ENCODE results near the gene CCHCR1. TPM values are rescaled to one million over a fixed set of nuclear protein-coding genes. Genes with fewer than 3 reads are reported as not detected.
"Not testable (repeated sequence)": the region's sequence is repeated elsewhere in the genome, so short reads cannot be mapped to it uniquely, and the experiment has no call there.

The CCHCR1 gene
- total RNA-seq, 1 donor from 2014 or later, result 50.5 TPM

DNA sequence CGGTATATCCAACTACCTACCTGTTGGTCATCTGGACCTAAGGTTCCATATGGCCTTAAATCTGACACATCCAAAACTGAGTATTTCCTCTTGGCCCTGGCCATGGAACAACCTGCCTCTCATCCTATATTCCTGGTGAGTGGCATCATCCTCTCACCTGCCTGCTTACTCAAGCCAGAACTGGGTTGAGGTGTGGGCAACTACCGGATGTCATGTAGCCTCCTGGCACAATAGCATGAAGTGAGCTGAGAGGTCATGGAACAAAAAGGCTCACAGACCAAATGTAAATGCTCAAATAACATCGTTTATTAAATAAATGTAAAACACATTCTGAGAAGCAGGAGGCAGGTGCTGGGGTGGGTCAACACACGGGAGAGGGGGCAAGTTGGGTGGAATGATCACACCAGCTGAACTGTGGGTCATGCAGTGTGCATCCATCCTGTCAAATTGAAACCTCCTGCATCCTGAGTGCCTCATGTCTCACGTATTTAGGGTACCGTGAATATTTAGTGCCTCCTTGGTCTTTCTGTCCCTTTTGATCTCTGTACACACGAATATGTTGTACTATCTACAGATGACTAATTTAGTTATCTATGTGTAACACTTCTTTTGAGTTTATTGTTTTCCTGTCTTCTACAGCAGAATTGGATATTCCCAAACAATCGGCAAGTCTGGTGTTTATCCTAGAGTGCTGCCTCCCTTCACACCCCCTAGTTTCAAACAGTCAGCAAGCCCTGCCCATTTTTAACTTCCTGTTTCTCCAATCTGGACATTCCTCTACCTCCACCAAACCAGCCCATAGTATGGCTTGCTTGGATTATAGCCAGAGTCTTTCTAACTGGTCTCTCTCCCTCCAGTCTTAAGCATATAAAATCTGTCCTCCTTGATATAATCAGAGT lies 20.8 kb upstream of the CCHCR1 start:
- H3K4me3 Mint-ChIP-seq (ENCODE audit: low read depth), result no peak overlapping the region
- no peak for DNase-seq (ENCODE audit: low spot score)
- H3K9me3 Mint-ChIP-seq, result no peaks in the 10 kb centered on the region
- intact Hi-C loops (cut with micrococcal nuclease), result no loop called here
- no peak overlapping the region for H3K27ac Mint-ChIP-seq
- H3K36me3 Mint-ChIP-seq (ENCODE audit: low read depth), result no peaks in the 10 kb centered on the region
- H3K27me3 Mint-ChIP-seq (ENCODE audit: low read depth), result no peaks in the 10 kb centered on the region
- peaks cover 9% of the 10 kb centered on the region for H3K4me1 Mint-ChIP-seq (ENCODE audit: low read depth)

DNA sequence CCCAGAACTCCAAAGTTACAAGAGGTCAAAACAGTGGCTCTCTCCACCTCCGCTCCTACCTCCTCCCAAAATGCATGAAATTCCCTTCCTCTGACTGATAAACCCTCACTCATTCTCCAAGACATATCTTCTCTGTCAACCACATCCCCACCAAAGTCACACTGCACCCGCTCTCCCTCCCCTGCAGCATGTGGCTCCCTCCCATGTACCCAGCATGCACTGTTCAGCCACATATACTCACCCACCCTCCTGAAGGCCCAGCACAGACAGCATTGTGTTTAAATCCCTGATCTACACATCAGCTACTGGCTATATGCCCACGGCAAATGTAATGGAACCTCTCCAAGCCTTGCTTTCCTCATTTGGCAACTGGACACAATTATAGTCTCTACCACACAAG lies 18.4 kb upstream of the CCHCR1 start:
- no peaks in the 10 kb centered on the region for H3K36me3 Mint-ChIP-seq (ENCODE audit: low read depth)
- DNase-seq (ENCODE audit: low spot score), result no peak
- no peaks in the 10 kb centered on the region for H3K9me3 Mint-ChIP-seq
- H3K4me1 Mint-ChIP-seq (ENCODE audit: low read depth), result peaks cover 9% of the 10 kb centered on the region
- no peaks in the 10 kb centered on the region for H3K27me3 Mint-ChIP-seq (ENCODE audit: low read depth)
- no peak overlapping the region for H3K4me3 Mint-ChIP-seq (ENCODE audit: low read depth)
- no peak overlapping the region for H3K27ac Mint-ChIP-seq
- intact Hi-C loops (cut with micrococcal nuclease), result no loop called here

DNA sequence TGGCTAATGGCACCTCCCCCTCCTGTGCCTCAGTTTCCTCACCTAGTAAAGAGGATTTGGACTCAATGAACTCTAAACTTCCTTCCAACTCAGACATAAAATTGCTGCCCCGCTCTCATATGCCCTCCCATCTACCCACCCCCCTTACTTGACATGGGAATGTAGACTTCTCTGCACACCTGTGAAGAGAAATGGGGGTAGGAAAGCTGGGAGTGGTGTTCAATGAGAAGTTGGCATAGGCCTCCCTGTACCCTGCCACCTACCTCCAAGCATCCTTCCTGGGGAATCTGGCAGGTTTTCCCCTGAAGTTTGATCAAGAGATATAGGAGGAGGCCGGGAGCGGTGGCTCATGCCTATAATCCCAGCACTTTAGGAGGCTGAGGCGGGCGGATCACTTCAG lies 16.8 kb upstream of the CCHCR1 start:
- Mint-ChIP-seq H3K4me1 (ENCODE audit: low read depth) (peaks cover 9% of the 10 kb centered on the region), H3K27ac (no peak overlapping the region), H3K36me3 (ENCODE audit: low read depth) (no peaks in the 10 kb centered on the region), H3K9me3 (no peaks in the 10 kb centered on the region), H3K4me3 (ENCODE audit: low read depth) (no peak overlapping the region), H3K27me3 (ENCODE audit: low read depth) (no peaks in the 10 kb centered on the region)
- no peak for DNase-seq (ENCODE audit: low spot score)
- intact Hi-C loops (cut with micrococcal nuclease), result no loop called here

DNA sequence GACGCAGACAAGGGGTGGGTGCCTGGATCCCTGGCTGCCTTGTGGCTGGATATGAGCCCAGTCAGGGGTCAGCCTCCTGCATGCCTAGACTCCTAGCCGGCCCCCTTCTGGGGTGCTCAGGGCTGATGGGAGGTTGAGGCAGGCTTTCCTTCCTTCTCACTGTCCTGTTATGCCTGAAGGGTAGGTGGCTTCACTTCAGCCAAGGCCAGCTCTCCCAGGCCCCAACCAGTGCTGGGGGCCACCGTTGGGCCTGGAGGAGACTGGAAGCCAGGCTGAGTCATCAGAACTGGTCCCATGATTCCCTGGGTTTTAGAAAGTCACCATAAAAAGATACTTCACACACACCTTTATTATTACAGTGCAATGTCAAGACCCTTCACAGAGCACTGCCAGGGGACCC lies 15.8 kb upstream of the CCHCR1 start:
- H3K9me3 Mint-ChIP-seq, result no peaks in the 10 kb centered on the region
- no peak overlapping the region for H3K27ac Mint-ChIP-seq
- peaks cover 3% of the 10 kb centered on the region for H3K4me1 Mint-ChIP-seq (ENCODE audit: low read depth)
- intact Hi-C loops (cut with micrococcal nuclease), result no loop called here
- no peak for DNase-seq (ENCODE audit: low spot score)
- no peak overlapping the region for H3K4me3 Mint-ChIP-seq (ENCODE audit: low read depth)
- no peaks in the 10 kb centered on the region for H3K27me3 Mint-ChIP-seq (ENCODE audit: low read depth)
- no peaks in the 10 kb centered on the region for H3K36me3 Mint-ChIP-seq (ENCODE audit: low read depth)

DNA sequence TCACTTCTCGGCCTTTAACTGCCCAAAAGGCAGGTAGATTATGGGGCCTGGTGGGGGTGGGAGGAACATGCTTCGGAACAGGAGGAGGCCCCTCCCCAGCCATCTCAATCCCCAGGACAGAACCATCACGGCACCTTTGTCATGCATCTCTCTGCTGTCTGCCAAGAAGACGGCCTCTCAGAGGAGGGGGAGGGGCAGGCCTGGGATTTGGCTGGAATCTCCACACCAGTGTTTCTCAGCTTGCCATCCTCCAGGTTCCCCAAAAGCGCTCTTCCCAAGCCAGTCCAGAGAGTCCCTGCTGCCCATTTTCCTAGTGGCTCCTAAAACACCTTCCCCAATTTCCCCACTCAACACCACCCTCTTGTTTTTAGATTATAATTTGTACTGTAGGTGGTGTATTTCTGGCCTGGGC lies 15.4 kb upstream of the CCHCR1 start:
- peaks cover 3% of the 10 kb centered on the region for H3K4me1 Mint-ChIP-seq (ENCODE audit: low read depth)
- intact Hi-C loops (cut with micrococcal nuclease), result no loop called here
- H3K4me3 Mint-ChIP-seq (ENCODE audit: low read depth), result no peak overlapping the region
- H3K36me3 Mint-ChIP-seq (ENCODE audit: low read depth), result no peaks in the 10 kb centered on the region
- no peak for DNase-seq (ENCODE audit: low spot score)
- no peak overlapping the region for H3K27ac Mint-ChIP-seq
- no peaks in the 10 kb centered on the region for H3K27me3 Mint-ChIP-seq (ENCODE audit: low read depth)
- H3K9me3 Mint-ChIP-seq, result no peaks in the 10 kb centered on the region

DNA sequence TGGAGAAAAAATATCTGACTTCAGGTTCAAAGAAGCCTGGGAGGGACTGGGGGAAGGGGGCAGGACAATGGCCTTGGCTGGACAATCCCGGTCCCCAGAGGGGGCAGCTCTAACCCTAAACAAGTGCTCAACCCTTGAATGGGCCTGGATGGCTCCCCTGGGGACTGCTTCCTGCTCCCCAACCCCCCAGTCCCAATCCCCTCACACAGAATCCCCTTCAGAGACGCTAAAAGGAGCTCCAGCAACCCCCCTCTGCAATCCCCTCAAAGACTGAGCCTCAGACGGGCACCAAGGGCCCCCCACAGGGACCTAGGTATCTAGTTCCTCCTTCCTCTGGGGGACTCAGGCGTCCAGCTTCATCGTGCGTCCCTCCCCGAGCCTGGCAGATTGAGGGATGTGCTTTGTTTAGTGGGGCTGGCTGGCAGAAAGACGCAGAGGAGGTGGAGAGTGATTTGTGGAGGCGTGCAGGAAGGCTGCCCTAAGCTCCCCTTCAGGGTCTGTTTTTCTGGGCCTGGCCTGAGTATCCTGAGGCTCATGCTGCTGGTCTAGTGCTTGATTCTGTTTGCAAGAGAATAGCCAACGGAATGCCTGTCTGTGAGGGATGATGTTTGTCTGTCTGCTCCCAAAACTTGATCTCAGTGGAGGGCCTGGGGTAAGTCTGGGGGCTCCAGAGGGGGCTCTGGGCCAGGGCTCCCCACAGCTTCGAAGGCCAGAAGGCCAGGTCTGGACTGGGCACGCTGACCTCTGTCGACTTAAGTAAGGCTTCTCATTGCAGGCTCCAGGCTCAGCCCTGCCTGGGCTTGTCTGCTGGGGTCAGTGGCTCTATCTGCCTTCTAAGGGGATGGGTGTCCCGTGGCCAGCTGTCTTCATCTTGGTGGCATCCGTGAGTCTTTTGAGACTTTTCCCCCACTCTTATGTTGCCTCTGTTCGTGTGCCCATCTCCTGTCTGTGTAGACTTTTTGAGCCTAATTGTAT lies 14.6 kb upstream of the CCHCR1 start:
- Mint-ChIP-seq H3K9me3 (no peaks in the 10 kb centered on the region), H3K27ac (no peak overlapping the region), H3K4me1 (ENCODE audit: low read depth) (peaks cover 3% of the 10 kb centered on the region), H3K27me3 (ENCODE audit: low read depth) (no peaks in the 10 kb centered on the region), H3K36me3 (ENCODE audit: low read depth) (no peaks in the 10 kb centered on the region), H3K4me3 (ENCODE audit: low read depth) (no peak overlapping the region)
- intact Hi-C loops (cut with micrococcal nuclease), result no loop called here
- DNase-seq (ENCODE audit: low spot score), result no peak

DNA sequence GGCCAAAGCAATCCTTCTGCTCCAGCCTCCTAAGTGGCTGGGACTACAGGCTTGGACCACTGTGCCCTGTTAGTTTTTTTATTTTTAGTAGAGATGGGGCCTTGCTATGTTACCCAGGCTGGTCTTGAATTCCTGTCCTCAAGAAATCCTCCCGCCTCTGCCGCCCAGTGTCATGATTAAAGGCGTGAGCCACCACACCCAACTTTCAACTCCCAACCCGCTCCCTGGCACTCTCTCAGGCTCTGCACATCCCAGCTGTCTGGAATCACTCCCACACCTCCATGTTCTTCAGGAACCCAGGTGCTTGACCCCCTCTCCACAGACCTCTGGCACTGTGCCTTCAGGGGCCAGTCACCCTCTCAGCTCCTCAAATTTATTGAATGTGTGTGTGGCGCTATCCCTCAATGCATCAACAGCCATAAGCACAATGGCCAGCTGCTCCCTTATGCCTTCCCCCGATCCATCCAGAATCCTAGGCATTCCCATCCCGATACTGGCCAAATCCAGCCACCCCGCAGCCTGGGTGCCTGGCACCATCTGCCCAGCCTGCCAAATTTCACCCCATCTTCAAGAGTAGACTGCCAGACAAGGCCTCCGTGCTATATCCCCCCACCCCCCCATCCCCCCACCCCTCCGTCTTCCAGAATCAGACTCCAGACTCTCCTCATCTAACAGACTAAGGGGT lies 13.5 kb upstream of the CCHCR1 start:
- Mint-ChIP-seq H3K27me3 (ENCODE audit: low read depth) (no peaks in the 10 kb centered on the region), H3K4me3 (ENCODE audit: low read depth) (no peak overlapping the region), H3K27ac (no peak overlapping the region), H3K36me3 (ENCODE audit: low read depth) (no peaks in the 10 kb centered on the region), H3K9me3 (no peaks in the 10 kb centered on the region), H3K4me1 (ENCODE audit: low read depth) (peaks cover 3% of the 10 kb centered on the region)
- no peak for DNase-seq (ENCODE audit: low spot score)
- intact Hi-C loops (cut with micrococcal nuclease), result no loop called here

DNA sequence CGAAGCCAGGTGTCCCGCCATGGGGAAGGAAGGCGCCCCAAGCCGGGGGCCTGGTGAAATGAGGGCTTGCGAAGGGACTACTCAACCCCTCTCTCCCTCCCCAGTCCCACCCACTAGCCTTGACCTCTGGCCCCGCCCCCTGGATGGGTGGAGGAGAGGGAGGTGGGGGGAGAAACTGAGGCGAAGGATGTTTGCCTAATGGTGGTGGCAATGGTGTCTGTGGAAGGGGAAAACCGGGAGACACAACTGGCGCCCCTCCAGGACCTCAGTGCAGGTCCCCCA lies 12.9 kb upstream of the CCHCR1 start, which contains the start of gene POU5F1:
Gene POU5F1, minus strand, starts transcription at position 83 of the 282 bp plus-strand sequence. Its CDS starts 62 bp downstream, at position 21.
- intact Hi-C loops (cut with micrococcal nuclease), result no loop called here
- H3K36me3 Mint-ChIP-seq (ENCODE audit: low read depth), result no peaks in the 10 kb centered on the region
- no peak within 1 kb of the TSS for H3K4me3 Mint-ChIP-seq (ENCODE audit: low read depth)
- peaks cover 1% of the 10 kb centered on the region for H3K4me1 Mint-ChIP-seq (ENCODE audit: low read depth)
- H3K27me3 Mint-ChIP-seq (ENCODE audit: low read depth), result no peaks in the 10 kb centered on the region
- DNase-seq (ENCODE audit: low spot score), result no peak
- H3K27ac Mint-ChIP-seq, result no peak within 1 kb of the TSS
- H3K9me3 Mint-ChIP-seq, result no peaks in the 10 kb centered on the region

DNA sequence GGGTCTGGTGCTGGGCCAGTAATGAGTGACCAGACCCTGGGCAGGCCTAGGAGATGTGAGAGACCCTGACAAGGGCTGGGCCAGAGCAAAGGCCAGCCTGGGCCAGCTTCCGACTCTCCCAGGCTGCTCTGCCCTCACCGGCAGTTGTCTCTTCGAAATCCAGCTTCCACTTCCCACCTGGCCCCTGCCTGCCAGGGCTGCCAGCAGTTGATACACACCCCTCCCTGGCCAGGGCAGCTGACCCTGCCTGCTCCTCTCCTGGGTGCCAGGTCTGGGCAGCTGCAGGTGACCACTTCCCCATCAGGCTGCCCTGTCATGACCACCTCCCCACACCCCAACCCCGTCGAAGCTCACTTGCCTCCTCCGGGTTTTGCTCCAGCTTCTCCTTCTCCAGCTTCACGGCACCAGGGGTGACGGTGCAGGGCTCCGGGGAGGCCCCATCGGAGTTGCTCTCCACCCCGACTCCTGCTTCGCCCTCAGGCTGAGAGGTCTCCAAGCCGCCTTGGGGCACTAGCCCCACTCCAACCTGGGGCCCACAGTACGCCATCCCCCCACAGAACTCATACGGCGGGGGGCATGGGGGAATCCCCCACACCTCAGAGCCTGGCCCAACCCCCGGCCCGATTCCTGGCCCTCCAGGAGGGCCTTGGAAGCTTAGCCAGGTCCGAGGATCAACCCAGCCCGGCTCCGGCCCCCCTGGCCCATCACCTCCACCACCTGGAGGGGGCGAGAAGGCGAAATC lies 12.4 kb upstream of the CCHCR1 start:
- intact Hi-C loops (cut with micrococcal nuclease); H3K4me1 Mint-ChIP-seq (ENCODE audit: low read depth); H3K4me3 Mint-ChIP-seq (ENCODE audit: low read depth); H3K27me3 Mint-ChIP-seq (ENCODE audit: low read depth); H3K27ac Mint-ChIP-seq; DNase-seq (ENCODE audit: low spot score); H3K36me3 Mint-ChIP-seq (ENCODE audit: low read depth); H3K9me3 Mint-ChIP-seq: not testable (repeated sequence)

DNA sequence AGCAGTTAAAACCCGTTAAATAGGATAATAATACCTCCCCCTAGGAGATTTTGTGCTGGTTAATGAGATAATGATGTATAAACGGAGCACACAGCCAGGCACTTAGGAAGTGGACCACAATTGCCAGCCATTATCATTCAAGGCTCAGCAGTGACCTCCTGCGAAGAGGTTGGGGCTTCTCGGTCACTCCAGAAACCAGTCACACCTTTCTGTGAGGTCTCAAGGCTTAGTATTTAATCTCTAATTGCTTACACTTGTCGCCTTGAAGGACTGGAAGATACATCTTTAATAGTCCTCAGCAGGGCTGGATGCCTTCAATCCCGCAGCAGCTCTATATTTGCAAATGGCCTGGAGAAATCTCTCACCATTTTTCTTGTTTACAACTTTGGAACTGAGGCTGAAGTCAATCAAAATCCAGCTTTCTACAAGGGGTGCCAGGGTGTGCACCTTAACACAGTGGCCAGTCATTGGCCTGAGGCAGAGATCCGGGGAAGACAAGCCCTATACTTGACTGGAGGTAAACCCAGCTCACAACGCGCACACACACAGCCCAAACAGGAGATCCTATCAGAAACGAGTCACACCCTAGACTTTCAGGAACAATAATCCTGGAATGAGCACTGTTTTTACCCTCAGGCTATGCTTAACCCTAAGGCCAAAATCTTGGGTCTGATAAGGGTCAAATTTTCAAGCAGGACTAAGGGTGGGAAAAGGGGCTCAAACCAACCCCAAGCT lies 11.7 kb upstream of the CCHCR1 start:
- H3K36me3 Mint-ChIP-seq (ENCODE audit: low read depth), result peaks cover 3% of the 10 kb centered on the region
- H3K27ac Mint-ChIP-seq, result no peak overlapping the region
- intact Hi-C loops (cut with micrococcal nuclease), result no loop called here
- no peaks in the 10 kb centered on the region for H3K9me3 Mint-ChIP-seq
- peaks cover 3% of the 10 kb centered on the region for H3K4me1 Mint-ChIP-seq (ENCODE audit: low read depth)
- no peak overlapping the region for H3K4me3 Mint-ChIP-seq (ENCODE audit: low read depth)
- no peak for DNase-seq (ENCODE audit: low spot score)
- no peaks in the 10 kb centered on the region for H3K27me3 Mint-ChIP-seq (ENCODE audit: low read depth)

DNA sequence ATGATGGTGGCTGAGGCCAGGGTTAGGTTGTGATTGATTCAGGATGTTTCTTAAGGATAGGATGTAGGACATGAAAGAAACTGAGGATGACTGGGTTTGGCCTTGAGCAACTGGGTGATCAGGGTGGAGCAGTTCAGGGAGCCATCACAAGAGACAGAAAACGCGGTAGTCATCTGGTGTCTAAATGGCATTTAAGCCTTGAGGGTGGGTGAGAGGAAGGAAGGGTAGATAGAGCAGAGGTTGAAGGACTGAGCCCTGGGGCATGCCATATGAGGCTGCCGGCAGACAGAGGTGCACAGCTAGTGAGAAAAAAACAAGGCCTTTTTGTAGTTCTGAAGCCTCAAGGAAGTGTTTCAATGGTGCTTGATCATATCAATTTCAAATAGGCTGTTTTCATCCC lies 11.0 kb upstream of the CCHCR1 start:
- intact Hi-C loops (cut with micrococcal nuclease), result no loop called here
- peaks cover 9% of the 10 kb centered on the region for H3K36me3 Mint-ChIP-seq (ENCODE audit: low read depth)
- no peaks in the 10 kb centered on the region for H3K9me3 Mint-ChIP-seq
- H3K4me3 Mint-ChIP-seq (ENCODE audit: low read depth), result no peak overlapping the region
- peaks cover 4% of the 10 kb centered on the region for H3K4me1 Mint-ChIP-seq (ENCODE audit: low read depth)
- no peaks in the 10 kb centered on the region for H3K27me3 Mint-ChIP-seq (ENCODE audit: low read depth)
- no peak overlapping the region for H3K27ac Mint-ChIP-seq
- DNase-seq (ENCODE audit: low spot score), result no peak

DNA sequence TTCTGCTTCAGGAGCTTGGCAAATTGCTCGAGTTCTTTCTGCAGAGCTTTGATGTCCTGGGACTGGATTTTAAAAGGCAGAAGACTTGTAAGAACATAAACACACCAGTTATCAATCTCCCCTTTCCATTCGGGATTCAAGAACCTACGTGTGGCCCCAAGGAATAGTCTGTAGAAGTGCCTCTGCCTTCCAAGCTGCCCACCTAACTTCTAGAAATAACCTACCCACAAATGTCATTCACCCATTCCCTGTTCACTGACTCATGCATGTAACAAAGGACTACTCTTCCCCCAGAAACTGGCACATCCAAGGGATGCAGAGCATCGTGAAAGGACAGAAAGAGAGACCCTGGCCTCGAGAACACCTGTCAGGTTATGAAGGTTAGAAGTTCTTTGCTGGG lies 8.4 kb upstream of the CCHCR1 start:
- H3K27me3 Mint-ChIP-seq (ENCODE audit: low read depth), result no peaks in the 10 kb centered on the region
- H3K4me3 Mint-ChIP-seq (ENCODE audit: low read depth), result no peak overlapping the region

More for the DNA sequence above, 8.4 kb upstream of the CCHCR1 start:
- H3K9me3 Mint-ChIP-seq, result no peaks in the 10 kb centered on the region
- no peak overlapping the region for H3K27ac Mint-ChIP-seq
- H3K36me3 Mint-ChIP-seq (ENCODE audit: low read depth), result peaks cover 34% of the 10 kb centered on the region
- intact Hi-C loops (cut with micrococcal nuclease), result no loop called here
- DNase-seq (ENCODE audit: low spot score), result no peak
- H3K4me1 Mint-ChIP-seq (ENCODE audit: low read depth), result peaks cover 14% of the 10 kb centered on the region

Data from activated T-helper 2 cell treated with anti-CD3 and anti-CD28 coated beads, Interferon-gamma antibody, Interleukin-2, Interleukin-4, amounts not matched to agents 10 μg/mL and 5 μg/mL and 100 μg/mL, durations not matched to agents 14 hours and 24 hours and 36 hours (primary cell).